Measurements from ENCODE around the gene RNF217.

Gene RNF217

GRCh38 chr6:125095580-125096301, 133.5 kb downstream of the RNF217 start:
- peak; percentile 42 for DNase-seq (ENCODE audit: low read depth, low spot score)
- H3K4me3 ChIP-seq (ENCODE audit: low read depth, low read length) = no peak overlapping the region
- ChIA-PET POLR2A (interaction anchor here (0.7 to 1.5 kb wide), 2 partner anchors 8 kb away, joined by 3 to 4 read pairs; no protein-coding TSS in a partner anchor), CTCF (interaction anchor here (1.0 to 2.0 kb wide), 3 partner anchors 12 to 22 kb away, joined by 3 to 10 read pairs (median 3); no protein-coding TSS in a partner anchor)
- no peak for TF ChIP-seq CTCF (IDR thresholded peaks at IDR 0.05; ENCODE audit: insufficient read depth, low read length, missing control alignments)

- CTCF ChIA-PET = interaction anchor here (0.7 to 4.1 kb wide), 2 partner anchors 16 to 223 kb away, joined by 5 to 28 read pairs; no protein-coding TSS in a partner anchor
- no peak for DNase-seq (ENCODE audit: low read depth, low spot score)
- no peak for TF ChIP-seq CTCF (IDR thresholded peaks at IDR 0.05; ENCODE audit: insufficient read depth, low read length, missing control alignments)
- H3K4me3 ChIP-seq (ENCODE audit: low read depth, low read length) = no peak overlapping the region
- POLR2A ChIA-PET = no interaction called here
Measured at GRCh38 chr6:125097186-125097585, 134.9 kb downstream of the RNF217 start.

- no peak overlapping the region for H3K4me3 ChIP-seq (ENCODE audit: low read depth, low read length)
- POLR2A ChIA-PET = no interaction called here
- CTCF ChIA-PET = interaction anchor here (4.1 kb wide), 1 partner anchor 15 kb away, joined by 28 read pairs; no protein-coding TSS in a partner anchor
- no peak for TF ChIP-seq CTCF (IDR thresholded peaks at IDR 0.05; ENCODE audit: insufficient read depth, low read length, missing control alignments)
- no peak for DNase-seq (ENCODE audit: low read depth, low spot score)
Measured at GRCh38 chr6:125098253-125098652, 136.0 kb downstream of the RNF217 start.

- H3K4me3 ChIP-seq (ENCODE audit: low read depth, low read length) = peak overlapping the region; percentile 56
Measured at GRCh38 chr6:125099211-125100073, 137.2 kb downstream of the RNF217 start.

GRCh38 chr6:125100074-125100652, 137.9 kb downstream of the RNF217 start:
- CTCF ChIA-PET = interaction anchor here (1.0 to 4.1 kb wide), 3 partner anchors 13 to 209 kb away, joined by 3 to 28 read pairs (median 3); no protein-coding TSS in a partner anchor
- no peak for DNase-seq (ENCODE audit: low read depth, low spot score)
- H3K4me3 ChIP-seq (ENCODE audit: low read depth, low read length) = no peak overlapping the region
- POLR2A ChIA-PET = interaction anchor here (0.6 kb wide), 1 partner anchor 68 kb away, joined by 3 read pairs; no protein-coding TSS in a partner anchor
- TF ChIP-seq CTCF (IDR thresholded peaks at IDR 0.05; ENCODE audit: insufficient read depth, low read length, missing control alignments) = no peak

More at GRCh38 chr6:125099211-125100073, 137.2 kb downstream of the RNF217 start:
- ChIA-PET POLR2A (interaction anchor here (0.6 kb wide), 1 partner anchor 68 kb away, joined by 3 read pairs; no protein-coding TSS in a partner anchor), CTCF (interaction anchor here (0.8 to 4.1 kb wide), 4 partner anchors 14 to 210 kb away, joined by 3 to 28 read pairs (median 3); partner anchors contain the start of gene TPD52L1)
- no peak for DNase-seq (ENCODE audit: low read depth, low spot score)
- TF ChIP-seq CTCF (IDR thresholded peaks at IDR 0.05; ENCODE audit: insufficient read depth, low read length, missing control alignments) = no peak
